HL-60 (cell line): ENCODE results near the gene MRTFA.

Experiments
- CTCF ChIP-seq: IDR thresholded peaks from one replicate; pipeline ENCODE4 v1.5.1; 2011; ENCODE audit warnings: low read length, control low read depth, inconsistent platforms; ENCODE audit not compliant: insufficient read depth
- GABPA ChIP-seq: IDR thresholded peaks from 2 replicates; pipeline ENCODE4 v1.6.1; 2012; ENCODE audit warnings: low read depth
- POLR2AphosphoS5 ChIP-seq: IDR thresholded peaks from 2 replicates; pipeline ENCODE4 v1.6.1; 2012; ENCODE audit warnings: low read depth
- REST ChIP-seq: IDR thresholded peaks from 2 replicates; pipeline ENCODE4 v1.6.1; 2012; ENCODE audit warnings: low read depth; ENCODE audit not compliant: insufficient replicate concordance

- no peak for TF ChIP-seq CTCF
- TF ChIP-seq POLR2AphosphoS5, result no peak
- TF ChIP-seq GABPA, result no peak
- no peak for TF ChIP-seq REST
Measured at GRCh38 chr22:40588726-40589125, 47.8 kb downstream of the MRTFA start.
